HG03432 (cell line): Measurements from ENCODE around the gene IRF3.

ENCODE experiments used
- ATAC-seq: cut with Tn5 transposase; IDR thresholded peaks from one replicate; pipeline ENCODE4 v1.9.1; 2021; ENCODE audit warnings: mild to moderate bottlenecking, moderate library complexity; ENCODE audit not compliant: unreplicated experiment

IRF3 gene

GRCh38 chr19:49687566-49688316, 22.1 kb upstream of the IRF3 start:
- ATAC-seq = no peak

GRCh38 chr19:49687150-49687549, 21.5 kb upstream of the IRF3 start:
- ATAC-seq = no peak

- ATAC-seq = no peak
These were observed 20.9 kb upstream of the IRF3 start for GRCh38 chr19:49686503-49687088.

GRCh38 chr19:49685845-49686332, 20.2 kb upstream of the IRF3 start:
- ATAC-seq = no peak

DNA sequence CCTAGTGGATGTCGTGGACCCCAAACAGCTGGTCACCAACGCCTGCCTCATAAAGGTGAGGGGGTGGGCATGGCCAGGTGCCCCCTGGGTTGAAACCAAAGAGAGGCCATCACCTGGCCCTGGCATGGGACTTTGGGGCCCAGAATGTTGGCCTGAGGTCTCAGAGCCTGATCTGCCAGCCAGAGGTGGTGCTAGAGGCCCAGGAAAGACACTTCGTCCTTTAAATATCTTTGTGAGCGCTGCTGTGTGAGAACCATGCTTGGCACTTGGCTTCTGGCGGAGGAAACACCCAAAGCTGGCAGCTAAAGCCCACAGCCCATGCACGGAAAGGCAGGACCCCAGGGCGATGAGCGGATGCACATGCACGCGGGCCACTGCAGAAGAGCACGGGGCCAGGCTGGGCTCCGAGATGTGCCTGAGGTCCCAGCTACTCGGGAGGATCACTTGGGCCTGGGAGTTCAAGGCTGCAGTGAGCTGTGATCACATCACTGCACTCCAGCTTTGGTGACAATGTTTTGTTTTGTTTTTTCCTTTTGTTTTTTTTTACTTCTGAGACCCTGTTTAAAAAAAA, 19.4 kb upstream of the IRF3 start:
- ATAC-seq = no peak

DNA sequence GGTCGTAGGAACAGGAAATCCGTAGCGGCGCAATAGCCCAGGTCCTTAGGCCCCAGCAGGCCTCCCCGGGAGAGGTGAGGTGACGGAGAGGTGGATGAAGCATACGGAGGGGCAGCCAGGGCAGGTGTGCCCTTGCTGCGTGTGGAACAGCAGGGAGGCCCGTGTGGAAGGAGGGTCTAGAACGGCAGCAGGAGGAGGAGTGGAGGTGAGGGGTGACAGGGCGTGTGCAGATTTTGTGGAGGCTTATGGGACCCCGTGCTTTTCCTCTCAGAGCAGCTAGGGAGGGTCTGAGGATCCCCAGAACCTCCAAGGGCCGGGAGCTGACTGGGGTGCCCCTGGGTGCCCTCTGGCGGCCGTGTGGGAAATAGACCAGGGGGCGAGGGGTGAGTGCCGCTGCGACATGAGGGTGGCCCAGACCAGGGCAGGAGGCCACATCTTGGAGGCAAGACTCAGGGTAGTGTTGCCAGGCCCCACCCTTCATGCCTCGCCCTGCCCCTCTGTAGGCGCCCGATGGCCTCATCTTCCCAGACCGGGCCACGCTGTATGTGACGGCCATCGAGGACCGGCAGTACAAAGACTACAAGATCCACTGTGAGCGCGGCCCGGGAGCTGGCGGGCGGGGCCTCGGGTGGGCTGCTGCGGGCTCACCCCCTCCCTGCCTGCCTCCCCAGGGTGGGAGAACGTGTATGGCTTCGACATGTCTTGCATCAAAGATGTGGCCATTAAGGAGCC, 18.8 kb upstream of the IRF3 start:
- no peak for ATAC-seq

GRCh38 chr19:49683814-49684250, 18.2 kb upstream of the IRF3 start:
- no peak for ATAC-seq

GRCh38 chr19:49682274-49682673, 16.6 kb upstream of the IRF3 start:
- ATAC-seq = no peak

- no peak for ATAC-seq
These were observed 16.2 kb upstream of the IRF3 start for GRCh38 chr19:49681830-49682229.

GRCh38 chr19:49680421-49681351, 15.0 kb upstream of the IRF3 start:
- no peak for ATAC-seq

GRCh38 chr19:49679771-49680413, 14.2 kb upstream of the IRF3 start:
- ATAC-seq = no peak

- no peak for ATAC-seq
These were observed 13.5 kb upstream of the IRF3 start for GRCh38 chr19:49678985-49679770.

GRCh38 chr19:49677901-49678674, 12.4 kb upstream of the IRF3 start:
- no peak for ATAC-seq

- no peak for ATAC-seq
These were observed 11.7 kb upstream of the IRF3 start, which contains the start of gene PRMT1 for GRCh38 chr19:49677231-49677900. TSS of gene PRMT1 (plus strand) at chr19:49677271. CDS start at chr19:49677281, 10 bp downstream.

- peak; percentile 62 for ATAC-seq
These were observed 11.2 kb upstream of the IRF3 start for GRCh38 chr19:49676784-49677230.

- peak; percentile 24 for ATAC-seq
These were observed 10.6 kb upstream of the IRF3 start for GRCh38 chr19:49676136-49676783.
